Measurements from ENCODE around the gene FAM89A. TPM values are rescaled to one million over a fixed set of nuclear protein-coding genes. Genes with fewer than 3 reads are reported as not detected.
A peak's percentile ranks its signal among the peaks of the same experiment; 100 is the strongest.

FAM89A gene
- total and polyA plus RNA-seq, 4 donors = 14.3 to 27.1 (median 23.2) TPM

- no peak for DNase-seq
- 65 to 66% methylated on average over 4 of the region's 4 CpGs for WGBS, 2 donors
- Histone ChIP-seq H3K27me3 (ENCODE audit: control insufficient read depth in 3 of 3, insufficient read depth in 3 of 3, low read length in 2 of 3) (no peaks in the 10 kb centered on the region), H3K9me3 (ENCODE audit: control insufficient read depth in 4 of 4, insufficient read depth in 3 of 4, low read length in 3 of 4) (no peaks in the 10 kb centered on the region), H3K4me3 (no peak overlapping the region), H3K4me1 (ENCODE audit: control insufficient read depth in 5 of 5, insufficient read depth in 5 of 5, low read length in 5 of 5) (peaks cover 3 to 13% (median 4%) of the 10 kb centered on the region in 5 donors), H3K27ac (ENCODE audit: low read depth in 1 of 2, low read length in 1 of 2) (no peak overlapping the region), H3K36me3 (ENCODE audit: control insufficient read depth in 4 of 4, insufficient read depth in 4 of 4, low read length in 4 of 4) (peaks cover 0 to 7% (median 1%) of the 10 kb centered on the region in 4 donors), H3K9ac (ENCODE audit: insufficient read depth in 1 of 2, low read length in 2 of 2) (peak overlapping the region; percentile 41 to 69)
- TF ChIP-seq, protein P1, sequence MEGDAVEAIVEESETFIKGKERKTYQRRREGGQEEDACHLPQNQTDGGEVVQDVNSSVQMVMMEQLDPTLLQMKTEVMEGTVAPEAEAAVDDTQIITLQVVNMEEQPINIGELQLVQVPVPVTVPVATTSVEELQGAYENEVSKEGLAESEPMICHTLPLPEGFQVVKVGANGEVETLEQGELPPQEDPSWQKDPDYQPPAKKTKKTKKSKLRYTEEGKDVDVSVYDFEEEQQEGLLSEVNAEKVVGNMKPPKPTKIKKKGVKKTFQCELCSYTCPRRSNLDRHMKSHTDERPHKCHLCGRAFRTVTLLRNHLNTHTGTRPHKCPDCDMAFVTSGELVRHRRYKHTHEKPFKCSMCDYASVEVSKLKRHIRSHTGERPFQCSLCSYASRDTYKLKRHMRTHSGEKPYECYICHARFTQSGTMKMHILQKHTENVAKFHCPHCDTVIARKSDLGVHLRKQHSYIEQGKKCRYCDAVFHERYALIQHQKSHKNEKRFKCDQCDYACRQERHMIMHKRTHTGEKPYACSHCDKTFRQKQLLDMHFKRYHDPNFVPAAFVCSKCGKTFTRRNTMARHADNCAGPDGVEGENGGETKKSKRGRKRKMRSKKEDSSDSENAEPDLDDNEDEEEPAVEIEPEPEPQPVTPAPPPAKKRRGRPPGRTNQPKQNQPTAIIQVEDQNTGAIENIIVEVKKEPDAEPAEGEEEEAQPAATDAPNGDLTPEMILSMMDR (IDR thresholded peaks at IDR 0.05; ENCODE audit: control extremely low read depth, extremely low read depth) = no peak
- no peak for ATAC-seq (ENCODE audit: insufficient read depth, low FRiP score)
Observed at GRCh38 chr1:230979952-230980351, 60.1 kb downstream of the FAM89A start.

- H3K4me3 ChIP-seq = peak overlapping the region; percentile 68
- peaks cover 0 to 7% (median 1%) of the 10 kb centered on the region in 4 donors for H3K36me3 ChIP-seq (ENCODE audit: control insufficient read depth in 4 of 4, insufficient read depth in 4 of 4, low read length in 4 of 4)
- no peak for DNase-seq
- WGBS, 2 donors = 5 to 6% methylated on average over 12 of the region's 12 CpGs
- H3K9me3 ChIP-seq (ENCODE audit: control insufficient read depth in 4 of 4, insufficient read depth in 3 of 4, low read length in 3 of 4) = no peaks in the 10 kb centered on the region
- TF ChIP-seq, protein P1 (IDR thresholded peaks at IDR 0.05; ENCODE audit: control extremely low read depth, extremely low read depth) = no peak
- H3K27ac ChIP-seq (ENCODE audit: low read depth in 1 of 2, low read length in 1 of 2) = peak overlapping the region; percentile 73 to 78
- H3K27me3 ChIP-seq (ENCODE audit: control insufficient read depth in 3 of 3, insufficient read depth in 3 of 3, low read length in 2 of 3) = no peaks in the 10 kb centered on the region
- ATAC-seq (ENCODE audit: insufficient read depth, low FRiP score) = no peak
- H3K9ac ChIP-seq (ENCODE audit: insufficient read depth in 1 of 2, low read length in 2 of 2) = peak overlapping the region; percentile 41 to 69
- H3K4me1 ChIP-seq (ENCODE audit: control insufficient read depth in 5 of 5, insufficient read depth in 5 of 5, low read length in 5 of 5) = peaks cover 3 to 13% (median 4%) of the 10 kb centered on the region in 5 donors
Observed at GRCh38 chr1:230979389-230979716, 60.7 kb downstream of the FAM89A start.

DNA sequence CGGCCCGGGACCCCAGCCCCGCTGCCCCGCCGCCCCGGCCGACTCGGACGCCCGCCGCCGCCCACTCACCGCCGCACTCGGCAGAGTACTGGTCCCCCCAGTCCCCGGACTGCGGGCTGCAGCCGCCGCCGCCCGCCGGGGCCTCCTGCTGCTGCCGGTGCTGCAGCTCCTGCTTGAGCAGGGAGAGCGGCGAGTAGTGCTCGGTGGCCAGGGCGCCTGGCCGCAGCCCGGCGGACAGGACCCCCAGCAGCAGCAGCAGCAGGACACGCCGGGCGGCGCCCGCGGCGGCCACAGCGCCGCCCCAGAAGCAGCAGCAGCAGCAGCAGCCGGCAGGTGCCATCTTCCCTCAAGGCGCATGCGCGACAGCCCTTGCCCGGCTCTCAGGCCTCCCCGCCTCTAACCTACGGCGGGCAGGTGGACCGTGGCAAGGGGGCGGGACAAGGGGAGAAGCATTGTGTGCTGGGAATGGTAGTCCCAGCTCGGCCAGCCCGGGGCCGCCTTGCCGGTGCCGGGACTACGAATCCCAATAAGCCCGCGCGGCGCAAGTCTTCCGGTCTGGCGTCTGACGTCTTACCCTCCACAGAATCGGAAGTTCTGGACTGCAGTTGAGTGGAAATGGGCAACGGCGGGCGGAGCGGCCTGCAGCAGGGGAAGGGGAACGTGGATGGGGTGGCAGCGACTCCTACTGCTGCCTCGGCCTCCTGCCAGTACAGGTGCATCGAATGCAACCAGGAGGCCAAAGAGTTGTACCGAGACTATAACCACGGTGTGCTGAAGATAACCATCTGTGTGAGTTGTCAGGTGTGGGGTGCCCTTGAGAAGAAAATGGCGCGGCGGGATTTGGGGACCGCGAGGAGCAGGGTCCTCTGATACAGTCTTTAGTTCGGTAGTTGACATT, 61.3 kb downstream of the FAM89A start, which contains the start of the genes ARV1 and TTC13:
TSS of gene ARV1 (plus strand) at position 604 of the 898 bp plus-strand sequence. CDS start at position 616, 12 bp downstream.
TSS of gene TTC13 (minus strand) at position 371 of the 898 bp plus-strand sequence. CDS start at position 340, 31 bp downstream.
- Histone ChIP-seq H3K27ac (ENCODE audit: low read depth in 1 of 2, low read length in 1 of 2) (peak within 1 kb of the TSS; percentile 84 to 87), H3K4me3 (peak within 1 kb of the TSS; percentile 68), H3K27me3 (ENCODE audit: control insufficient read depth in 3 of 3, insufficient read depth in 3 of 3, low read length in 2 of 3) (no peaks in the 10 kb centered on the region), H3K36me3 (ENCODE audit: control insufficient read depth in 4 of 4, insufficient read depth in 4 of 4, low read length in 4 of 4) (peaks cover 0 to 7% (median 1%) of the 10 kb centered on the region in 4 donors), H3K9ac (ENCODE audit: insufficient read depth in 1 of 2, low read length in 2 of 2) (peak within 1 kb of the TSS; percentile 41 to 69), H3K9me3 (ENCODE audit: control insufficient read depth in 4 of 4, insufficient read depth in 3 of 4, low read length in 3 of 4) (no peaks in the 10 kb centered on the region), H3K4me1 (ENCODE audit: control insufficient read depth in 5 of 5, insufficient read depth in 5 of 5, low read length in 5 of 5) (peaks cover 3 to 13% (median 3%) of the 10 kb centered on the region in 5 donors)
- WGBS, 2 donors = 0 to 1% methylated on average over 65 to 79 of the region's 79 CpGs
- TF ChIP-seq, protein P1 (IDR thresholded peaks at IDR 0.05; ENCODE audit: control extremely low read depth, extremely low read depth) = peak; percentile 21
- ATAC-seq (ENCODE audit: insufficient read depth, low FRiP score) = peak; percentile 99
- DNase-seq = peak; percentile 98

Data from lung (tissue), 12 donors.